SU-DHL-6 (cell line): ENCODE measurements around the gene CELF5.

Experiments used
- EZH2phosphoT487 ChIP-seq: fragments of 200-600 bp; sonication (generic), shearing (Covaris generic); conservative IDR thresholded peaks from 2 replicates; pipeline ENCODE4 v1.6.1; 2018; ENCODE audit warnings: mild to moderate bottlenecking, antibody characterized with exemption, low read length, moderate library complexity, mixed read lengths
- TF ChIP-seq, protein P1 (sequence below): fragments of 200-600 bp; sonication (generic); IDR thresholded peaks from one replicate; pipeline ENCODE4 v1.5.1; 2017; ENCODE audit warnings: antibody characterized with exemption, mild to moderate bottlenecking, low read length, moderate library complexity; ENCODE audit not compliant: insufficient read depth, poor library complexity, severe bottlenecking

DNA sequence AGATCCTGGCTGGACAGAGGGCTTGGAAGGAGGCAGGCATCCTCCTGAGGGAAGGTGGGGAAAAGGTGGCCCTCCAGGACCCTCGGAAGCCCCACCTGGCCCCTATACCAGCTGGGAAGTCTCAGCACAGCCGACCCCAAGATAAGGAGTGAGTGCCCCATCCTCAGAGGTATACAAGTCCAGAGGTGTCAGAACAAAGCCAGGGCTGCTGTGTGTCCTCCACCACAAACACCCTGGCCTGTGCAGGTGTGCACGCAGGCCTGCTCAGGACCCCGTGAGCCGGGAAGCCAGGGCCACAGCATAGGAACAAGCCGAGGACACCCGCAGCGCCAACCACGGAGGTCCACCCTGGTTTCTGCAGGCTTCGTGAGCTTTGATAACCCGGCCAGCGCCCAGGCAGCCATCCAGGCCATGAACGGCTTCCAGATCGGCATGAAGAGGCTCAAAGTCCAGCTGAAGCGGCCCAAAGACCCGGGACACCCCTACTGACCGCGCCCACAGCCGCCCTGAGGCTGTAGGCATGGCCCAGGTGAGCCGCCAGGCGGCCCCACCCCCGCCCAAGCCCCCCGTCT, 68.6 kb downstream of the CELF5 start:
- TF ChIP-seq, protein P1, sequence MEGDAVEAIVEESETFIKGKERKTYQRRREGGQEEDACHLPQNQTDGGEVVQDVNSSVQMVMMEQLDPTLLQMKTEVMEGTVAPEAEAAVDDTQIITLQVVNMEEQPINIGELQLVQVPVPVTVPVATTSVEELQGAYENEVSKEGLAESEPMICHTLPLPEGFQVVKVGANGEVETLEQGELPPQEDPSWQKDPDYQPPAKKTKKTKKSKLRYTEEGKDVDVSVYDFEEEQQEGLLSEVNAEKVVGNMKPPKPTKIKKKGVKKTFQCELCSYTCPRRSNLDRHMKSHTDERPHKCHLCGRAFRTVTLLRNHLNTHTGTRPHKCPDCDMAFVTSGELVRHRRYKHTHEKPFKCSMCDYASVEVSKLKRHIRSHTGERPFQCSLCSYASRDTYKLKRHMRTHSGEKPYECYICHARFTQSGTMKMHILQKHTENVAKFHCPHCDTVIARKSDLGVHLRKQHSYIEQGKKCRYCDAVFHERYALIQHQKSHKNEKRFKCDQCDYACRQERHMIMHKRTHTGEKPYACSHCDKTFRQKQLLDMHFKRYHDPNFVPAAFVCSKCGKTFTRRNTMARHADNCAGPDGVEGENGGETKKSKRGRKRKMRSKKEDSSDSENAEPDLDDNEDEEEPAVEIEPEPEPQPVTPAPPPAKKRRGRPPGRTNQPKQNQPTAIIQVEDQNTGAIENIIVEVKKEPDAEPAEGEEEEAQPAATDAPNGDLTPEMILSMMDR, result no peak
- TF ChIP-seq EZH2phosphoT487, result no peak
